ENCODE data around the gene GATA5.

Gene GATA5

DNA sequence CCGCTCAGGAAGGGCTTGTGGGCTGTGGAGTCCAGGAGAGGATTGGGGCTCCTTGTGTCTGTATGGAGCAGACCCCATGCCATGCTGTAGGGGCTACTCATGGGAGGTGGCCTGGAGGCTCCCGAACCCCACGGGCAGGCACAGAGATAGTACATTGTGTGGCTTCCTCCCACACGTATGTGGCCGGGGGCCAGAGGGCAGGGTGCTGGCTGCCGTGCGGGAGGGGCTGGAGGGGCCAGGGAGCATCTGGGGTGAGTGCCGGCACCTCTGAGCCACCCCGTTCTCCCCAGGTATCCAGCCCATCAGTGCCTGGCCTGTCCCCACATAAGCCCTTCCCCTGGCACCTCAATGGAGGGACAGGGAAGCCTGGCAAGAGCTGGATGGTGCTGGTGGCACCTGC, 56.0 kb downstream of the GATA5 start:
- H3K4me1 ChIP-seq (ENCODE audit: control insufficient read depth in 5 of 5, insufficient read depth in 5 of 5, low read length in 5 of 5): no peaks in the 10 kb centered on the region
- no peak overlapping the region for H3K9ac ChIP-seq (ENCODE audit: low read length in 5 of 5)
- no peak overlapping the region for H3K27ac ChIP-seq (ENCODE audit: low read depth, low read length)
- peaks cover 0 to 2% (median 0%) of the 10 kb centered on the region in 5 donors for H3K9me3 ChIP-seq (ENCODE audit: control insufficient read depth in 5 of 5, low read length in 5 of 5)
- H3K36me3 ChIP-seq (ENCODE audit: control insufficient read depth in 5 of 5, insufficient read depth in 5 of 5, low read length in 5 of 5): no peaks in the 10 kb centered on the region
- H3K27me3 ChIP-seq (ENCODE audit: control insufficient read depth in 5 of 5, insufficient read depth in 4 of 5, low read length in 5 of 5): peaks cover 10 to 53% (median 46%) of the 10 kb centered on the region in 5 donors
- no peak overlapping the region for H3K4me3 ChIP-seq (ENCODE audit: low read depth in 1 of 5, low read length in 5 of 5)

GRCh38 chr20:62418709-62419487, 56.9 kb downstream of the GATA5 start:
- no peak overlapping the region for H3K9ac ChIP-seq (ENCODE audit: low read length in 5 of 5)
- peaks cover 0 to 2% (median 0%) of the 10 kb centered on the region in 5 donors for H3K9me3 ChIP-seq (ENCODE audit: control insufficient read depth in 5 of 5, low read length in 5 of 5)
- H3K36me3 ChIP-seq (ENCODE audit: control insufficient read depth in 5 of 5, insufficient read depth in 5 of 5, low read length in 5 of 5): no peaks in the 10 kb centered on the region
- H3K4me1 ChIP-seq (ENCODE audit: control insufficient read depth in 5 of 5, insufficient read depth in 5 of 5, low read length in 5 of 5): no peaks in the 10 kb centered on the region
- H3K27me3 ChIP-seq (ENCODE audit: control insufficient read depth in 5 of 5, insufficient read depth in 4 of 5, low read length in 5 of 5): peaks cover 2 to 52% (median 38%) of the 10 kb centered on the region in 5 donors
- H3K27ac ChIP-seq (ENCODE audit: low read depth, low read length): no peak overlapping the region
- no peak overlapping the region for H3K4me3 ChIP-seq (ENCODE audit: low read depth in 1 of 5, low read length in 5 of 5)

DNA sequence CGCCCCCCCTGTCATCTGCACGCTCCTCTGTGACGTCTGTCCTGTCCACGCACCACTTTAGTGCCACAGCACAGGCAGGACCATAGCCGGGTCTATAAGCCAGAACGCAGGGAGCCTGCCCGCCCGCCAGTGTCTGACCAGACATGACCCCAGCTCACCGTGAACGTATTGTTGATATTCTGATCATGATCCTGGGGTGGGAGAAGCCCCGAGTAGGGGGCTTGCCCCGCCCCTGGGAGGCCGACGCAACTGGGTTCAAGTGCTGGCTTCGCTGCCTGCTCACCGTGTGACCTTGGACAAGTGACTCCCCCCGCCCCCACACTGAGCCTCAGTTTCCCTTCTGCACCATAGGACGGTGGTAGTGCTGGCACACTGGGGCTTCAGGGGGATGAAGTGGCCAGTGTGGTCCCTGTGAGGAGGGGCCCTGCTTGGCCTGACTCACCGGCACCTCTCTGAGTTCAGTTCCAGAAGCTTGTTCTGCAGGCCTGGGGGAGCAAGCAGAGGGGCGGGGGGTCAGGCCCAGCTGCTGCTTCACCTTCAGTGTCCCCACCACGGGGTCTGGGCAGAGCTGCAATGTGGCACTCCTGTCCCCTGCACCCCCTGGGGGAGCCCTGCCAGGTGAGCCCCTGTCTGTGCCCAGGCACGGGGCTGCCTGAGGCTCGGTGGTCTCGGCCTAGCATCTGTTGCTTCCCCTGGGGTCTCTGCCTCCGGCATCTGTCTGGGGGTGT, 57.6 kb downstream of the GATA5 start:
- Histone ChIP-seq H3K27me3 (ENCODE audit: control insufficient read depth in 5 of 5, insufficient read depth in 4 of 5, low read length in 5 of 5) (peaks cover 1 to 45% (median 32%) of the 10 kb centered on the region in 5 donors), H3K9ac (ENCODE audit: low read length in 5 of 5) (no peak overlapping the region), H3K4me3 (ENCODE audit: low read depth in 1 of 5, low read length in 5 of 5) (no peak overlapping the region), H3K4me1 (ENCODE audit: control insufficient read depth in 5 of 5, insufficient read depth in 5 of 5, low read length in 5 of 5) (no peaks in the 10 kb centered on the region), H3K9me3 (ENCODE audit: control insufficient read depth in 5 of 5, low read length in 5 of 5) (peaks cover 0 to 2% (median 0%) of the 10 kb centered on the region in 5 donors), H3K36me3 (ENCODE audit: control insufficient read depth in 5 of 5, insufficient read depth in 5 of 5, low read length in 5 of 5) (no peaks in the 10 kb centered on the region), H3K27ac (ENCODE audit: low read depth, low read length) (no peak overlapping the region)

DNA sequence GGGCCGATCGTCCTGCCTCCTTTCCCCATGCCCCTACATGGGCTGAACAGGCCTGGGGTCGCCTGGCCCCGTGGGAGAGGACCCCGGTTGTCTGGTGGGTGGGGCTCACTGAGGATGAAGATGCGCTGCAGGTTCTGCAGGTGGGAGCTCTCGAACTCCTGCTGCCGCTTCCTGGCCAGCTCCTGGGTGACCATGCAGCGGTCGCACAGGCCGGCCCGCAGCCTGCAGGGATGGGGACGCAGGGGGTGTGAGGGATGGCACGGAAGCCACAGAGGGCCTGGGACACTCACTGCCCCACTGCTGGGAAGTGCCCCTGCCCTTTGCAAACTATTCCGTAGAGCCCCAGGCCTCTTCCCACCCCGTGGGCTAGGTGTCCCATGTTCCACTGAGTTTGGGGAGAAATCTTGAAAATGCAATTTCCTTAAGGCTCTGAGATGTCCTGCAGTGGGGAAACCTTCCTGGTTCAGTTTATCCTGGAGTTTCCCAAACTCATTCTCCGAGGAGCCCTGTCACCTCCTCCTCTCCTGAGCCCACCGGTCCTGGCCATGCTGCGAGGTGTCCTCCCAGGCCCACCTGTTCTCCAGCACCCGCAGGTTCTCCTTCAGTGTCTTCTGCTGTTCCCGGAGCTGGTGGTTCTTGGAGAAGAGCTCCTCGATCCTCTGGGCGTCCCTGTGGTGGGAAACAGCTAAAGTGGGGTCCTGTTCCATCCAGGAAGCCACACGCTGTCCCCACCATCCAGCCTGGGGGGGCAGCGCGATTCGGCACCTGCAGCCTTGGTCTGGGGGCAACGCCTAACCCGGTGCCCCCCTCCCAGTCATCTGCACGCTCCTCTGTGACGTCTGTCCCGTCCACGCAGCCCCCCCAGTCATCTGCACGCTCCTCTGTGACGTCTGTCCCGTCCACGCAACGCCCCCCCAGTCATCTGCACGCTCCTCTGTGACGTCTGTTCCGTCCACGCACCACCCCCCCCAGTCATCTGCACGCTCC, 58.9 kb downstream of the GATA5 start:
- no peak overlapping the region for H3K9ac ChIP-seq (ENCODE audit: low read length in 5 of 5)
- H3K4me1 ChIP-seq (ENCODE audit: control insufficient read depth in 5 of 5, insufficient read depth in 5 of 5, low read length in 5 of 5): no peaks in the 10 kb centered on the region
- no peaks in the 10 kb centered on the region for H3K36me3 ChIP-seq (ENCODE audit: control insufficient read depth in 5 of 5, insufficient read depth in 5 of 5, low read length in 5 of 5)
- no peak overlapping the region for H3K27ac ChIP-seq (ENCODE audit: low read depth, low read length)
- H3K9me3 ChIP-seq (ENCODE audit: control insufficient read depth in 5 of 5, low read length in 5 of 5): peaks cover 0 to 2% (median 0%) of the 10 kb centered on the region in 5 donors
- peaks cover 0 to 51% (median 31%) of the 10 kb centered on the region in 5 donors for H3K27me3 ChIP-seq (ENCODE audit: control insufficient read depth in 5 of 5, insufficient read depth in 4 of 5, low read length in 5 of 5)
- no peak overlapping the region for H3K4me3 ChIP-seq (ENCODE audit: low read depth in 1 of 5, low read length in 5 of 5)

GRCh38 chr20:62415354-62416111, 60.3 kb downstream of the GATA5 start:
- no peaks in the 10 kb centered on the region for H3K9me3 ChIP-seq (ENCODE audit: control insufficient read depth in 5 of 5, low read length in 5 of 5)
- H3K36me3 ChIP-seq (ENCODE audit: control insufficient read depth in 5 of 5, insufficient read depth in 5 of 5, low read length in 5 of 5): no peaks in the 10 kb centered on the region
- H3K4me1 ChIP-seq (ENCODE audit: control insufficient read depth in 5 of 5, insufficient read depth in 5 of 5, low read length in 5 of 5): no peaks in the 10 kb centered on the region
- H3K27me3 ChIP-seq (ENCODE audit: control insufficient read depth in 5 of 5, insufficient read depth in 4 of 5, low read length in 5 of 5): peaks cover 0 to 51% (median 30%) of the 10 kb centered on the region in 5 donors
- H3K4me3 ChIP-seq (ENCODE audit: low read depth in 1 of 5, low read length in 5 of 5): no peak overlapping the region
- no peak overlapping the region for H3K27ac ChIP-seq (ENCODE audit: low read depth, low read length)
- no peak overlapping the region for H3K9ac ChIP-seq (ENCODE audit: low read length in 5 of 5)

DNA sequence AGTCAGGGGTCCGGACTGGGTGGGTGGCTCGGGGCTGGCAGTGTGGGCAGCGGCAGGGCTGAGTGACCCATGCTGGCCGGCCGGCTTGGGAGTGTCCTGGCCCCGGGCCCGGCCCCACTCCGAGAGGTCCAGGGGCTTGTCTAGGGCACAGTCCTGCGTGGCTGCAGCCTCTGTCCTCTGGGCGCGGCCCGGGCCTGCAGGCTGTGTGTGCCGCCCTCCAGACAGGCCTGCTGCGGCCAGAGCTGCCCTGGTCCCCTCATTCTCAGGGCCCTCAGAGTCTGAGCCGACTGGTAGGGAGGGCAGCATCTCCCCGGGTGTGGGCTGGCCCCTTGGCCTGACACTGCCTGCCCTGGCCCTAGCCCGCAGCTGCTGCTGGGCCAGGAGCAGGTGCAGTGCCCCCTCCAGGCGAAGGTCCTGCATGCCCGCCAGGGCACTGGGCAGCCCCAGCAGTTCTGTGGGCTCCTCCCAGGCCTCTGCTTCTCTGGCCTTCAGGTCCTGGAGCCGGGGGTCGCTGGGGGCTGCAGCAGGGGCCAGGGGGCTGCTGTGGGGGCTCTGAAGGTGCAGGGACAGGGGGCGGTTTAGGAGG, 61.8 kb downstream of the GATA5 start:
- no peak overlapping the region for H3K4me3 ChIP-seq (ENCODE audit: low read depth in 1 of 5, low read length in 5 of 5)
- peaks cover 0 to 9% (median 6%) of the 10 kb centered on the region in 5 donors for H3K4me1 ChIP-seq (ENCODE audit: control insufficient read depth in 5 of 5, insufficient read depth in 5 of 5, low read length in 5 of 5)
- no peak overlapping the region for H3K27ac ChIP-seq (ENCODE audit: low read depth, low read length)
- H3K27me3 ChIP-seq (ENCODE audit: control insufficient read depth in 5 of 5, insufficient read depth in 4 of 5, low read length in 5 of 5): peaks cover 4 to 40% (median 28%) of the 10 kb centered on the region in 5 donors
- no peaks in the 10 kb centered on the region for H3K9me3 ChIP-seq (ENCODE audit: control insufficient read depth in 5 of 5, low read length in 5 of 5)
- no peaks in the 10 kb centered on the region for H3K36me3 ChIP-seq (ENCODE audit: control insufficient read depth in 5 of 5, insufficient read depth in 5 of 5, low read length in 5 of 5)
- no peak overlapping the region for H3K9ac ChIP-seq (ENCODE audit: low read length in 5 of 5)

Measured in subcutaneous abdominal adipose tissue (tissue), 5 donors.